Endometrium (tissue), 2 donors: Measurements from ENCODE around the gene CCL25.
"Not testable (repeated sequence)": the region's sequence is repeated elsewhere in the genome, so short reads cannot be mapped to it uniquely, and the experiment has no call there.

ENCODE experiments used
- FAIRE-seq: peaks from 2 replicates; lab custom pipeline; 2012; peaks lifted over from hg19 to GRCh38; lab: Jason Lieb, UNC
- donor health status: control.
- donor health status: control.

CCL25 gene

GRCh38 chr19:8052464-8052859, at the start of gene CCL25:
Gene CCL25 (plus strand): TSS chr19:8052760. CDS start chr19:8053050, 290 bp downstream.
- FAIRE-seq = no peak

- no peak for FAIRE-seq
Measured at GRCh38 chr19:8004001-8004400, 48.6 kb upstream of the CCL25 start.

- FAIRE-seq = no peak
Measured at GRCh38 chr19:8004723-8005513, 47.6 kb upstream of the CCL25 start.

GRCh38 chr19:8005534-8006256, 46.9 kb upstream of the CCL25 start, which contains the start of gene ELAVL1:
Gene ELAVL1 (minus strand): TSS chr19:8005641. CDS start chr19:7991815, 13,826 bp downstream.
- FAIRE-seq = no peak

GRCh38 chr19:8017808-8018207, 34.8 kb upstream of the CCL25 start:
- FAIRE-seq = no peak

GRCh38 chr19:8020681-8021080, 31.9 kb upstream of the CCL25 start:
- no peak for FAIRE-seq

- no peak for FAIRE-seq
Measured at GRCh38 chr19:8021374-8021773, 31.2 kb upstream of the CCL25 start.

GRCh38 chr19:8022275-8022674, 30.3 kb upstream of the CCL25 start:
- FAIRE-seq = no peak

- no peak for FAIRE-seq
Measured at GRCh38 chr19:8023371-8023770, 29.2 kb upstream of the CCL25 start.

- not testable (repeated sequence) for FAIRE-seq
Measured at GRCh38 chr19:8024256-8024655, 28.3 kb upstream of the CCL25 start.

GRCh38 chr19:8025316-8025715, 27.2 kb upstream of the CCL25 start:
- no peak for FAIRE-seq

GRCh38 chr19:8028951-8029491, 23.5 kb upstream of the CCL25 start:
- FAIRE-seq = no peak

- FAIRE-seq = no peak
Measured at GRCh38 chr19:8030960-8031359, 21.6 kb upstream of the CCL25 start.

- FAIRE-seq = not testable (repeated sequence)
Measured at GRCh38 chr19:8033287-8034177, 19.0 kb upstream of the CCL25 start.

- FAIRE-seq = no peak
Measured at GRCh38 chr19:8034178-8034525, 18.4 kb upstream of the CCL25 start.

- FAIRE-seq = no peak
Measured at GRCh38 chr19:8036434-8037099, 16.0 kb upstream of the CCL25 start.

GRCh38 chr19:8038815-8039214, 13.7 kb upstream of the CCL25 start:
- no peak for FAIRE-seq

- no peak for FAIRE-seq
Measured at GRCh38 chr19:8039231-8039630, 13.3 kb upstream of the CCL25 start.

GRCh38 chr19:8041531-8041931, 11.0 kb upstream of the CCL25 start:
- FAIRE-seq = no peak

- FAIRE-seq = no peak
Measured at GRCh38 chr19:8042900-8043299, 9.7 kb upstream of the CCL25 start.

GRCh38 chr19:8044018-8044417, 8.5 kb upstream of the CCL25 start:
- no peak for FAIRE-seq
